HG02885 (cell line): Measurements from ENCODE around the gene ZNF214.

Experiments used
- ATAC-seq: cut with Tn5 transposase; IDR thresholded peaks from one replicate; pipeline ENCODE4 v1.9.1; 2021; ENCODE audit warnings: mild to moderate bottlenecking; ENCODE audit not compliant: unreplicated experiment, poor library complexity

ZNF214 gene

DNA sequence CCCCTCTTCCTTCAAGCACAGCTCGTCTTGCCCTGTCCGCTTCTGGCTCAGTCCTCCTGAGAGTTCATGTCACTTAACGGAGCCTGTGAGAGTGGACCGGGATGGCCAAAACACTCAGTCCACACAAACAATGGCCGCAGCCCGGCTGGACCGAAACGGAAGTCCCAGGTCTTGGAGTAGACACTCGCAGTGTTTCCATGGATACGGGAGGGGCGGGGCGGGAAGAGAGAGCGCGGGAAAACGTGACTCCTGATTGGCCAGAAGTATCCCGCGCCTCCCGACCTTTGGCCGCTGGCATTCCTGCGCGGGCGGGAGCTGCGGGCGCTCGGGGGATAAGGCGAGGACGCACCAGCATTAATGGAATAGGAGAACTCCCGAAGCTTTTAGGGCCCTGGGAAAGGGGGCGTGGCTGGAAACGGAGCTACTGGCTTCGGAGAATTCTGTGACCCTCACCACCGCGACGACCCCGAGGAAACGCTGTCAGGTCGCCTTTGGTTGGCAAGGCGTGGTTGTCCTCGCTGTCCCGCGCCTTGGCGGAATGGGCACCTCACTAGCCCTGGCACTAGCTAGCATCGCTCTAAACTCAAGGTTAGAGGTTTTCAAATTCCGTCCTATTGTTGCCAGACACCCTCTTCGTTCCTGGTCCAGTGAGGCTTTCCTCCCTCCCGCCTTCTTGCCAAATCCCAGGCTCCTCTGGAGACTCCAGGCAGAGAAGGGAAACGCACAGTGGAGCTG lies at the start of gene ZNF214, which contains the start of gene NLRP14:
TSS of gene ZNF214 (minus strand) at position 164 of the 735 bp plus-strand sequence. CDS start 17,511 bp downstream, outside the sequence.
TSS of gene NLRP14 (plus strand) at position 297 of the 735 bp plus-strand sequence. CDS start 18,108 bp downstream, outside the sequence.
- peak; percentile 50 for ATAC-seq

DNA sequence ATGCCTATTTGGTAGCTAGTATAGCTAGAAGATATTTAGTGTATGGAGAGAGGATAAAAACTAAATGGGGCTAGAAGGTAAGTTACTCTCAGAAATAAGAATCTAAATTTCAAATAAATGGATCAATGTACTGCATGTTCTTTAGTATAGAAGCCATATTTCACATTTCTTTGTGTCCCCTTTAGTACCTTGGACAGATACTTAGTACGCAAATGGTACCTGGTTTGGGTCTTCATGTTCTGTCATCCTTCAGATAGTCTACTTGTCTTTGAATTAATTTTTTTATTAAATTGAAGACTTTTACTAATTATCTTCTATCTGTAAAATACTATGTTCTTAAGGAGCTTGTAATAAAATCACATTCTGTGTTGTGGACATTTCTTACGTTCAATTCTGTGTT lies 42.4 kb upstream of the ZNF214 start:
- ATAC-seq: no peak

DNA sequence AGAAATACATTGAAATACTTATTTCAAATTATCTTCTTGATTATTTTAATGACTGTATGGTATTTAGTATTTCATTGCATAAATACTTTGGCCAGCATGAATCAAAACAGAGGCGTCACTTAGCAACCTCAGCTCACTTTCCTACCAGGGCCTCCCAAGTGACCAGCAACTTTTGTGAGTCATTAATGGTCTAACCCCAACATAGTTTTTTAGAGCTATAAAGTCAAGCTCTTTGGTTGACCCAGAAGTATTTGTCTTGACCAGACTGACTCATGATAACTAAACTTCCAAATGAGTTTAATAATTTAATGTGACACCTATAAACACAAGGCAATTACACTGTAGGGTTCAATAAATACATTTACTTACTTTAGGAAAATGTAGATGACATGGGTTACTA lies 40.7 kb upstream of the ZNF214 start:
- no peak for ATAC-seq

GRCh38 chr11:7057641-7058040 lies 37.5 kb upstream of the ZNF214 start:
- ATAC-seq: no peak

GRCh38 chr11:7056828-7057513 lies 36.8 kb upstream of the ZNF214 start:
- ATAC-seq: peak; percentile 44

- peak; percentile 93 for ATAC-seq
These were observed 30.0 kb upstream of the ZNF214 start for GRCh38 chr11:7050191-7050590.

- ATAC-seq: no peak
These were observed 26.5 kb upstream of the ZNF214 start for GRCh38 chr11:7046474-7047175.

GRCh38 chr11:7034019-7034418 lies 13.9 kb upstream of the ZNF214 start:
- no peak for ATAC-seq

DNA sequence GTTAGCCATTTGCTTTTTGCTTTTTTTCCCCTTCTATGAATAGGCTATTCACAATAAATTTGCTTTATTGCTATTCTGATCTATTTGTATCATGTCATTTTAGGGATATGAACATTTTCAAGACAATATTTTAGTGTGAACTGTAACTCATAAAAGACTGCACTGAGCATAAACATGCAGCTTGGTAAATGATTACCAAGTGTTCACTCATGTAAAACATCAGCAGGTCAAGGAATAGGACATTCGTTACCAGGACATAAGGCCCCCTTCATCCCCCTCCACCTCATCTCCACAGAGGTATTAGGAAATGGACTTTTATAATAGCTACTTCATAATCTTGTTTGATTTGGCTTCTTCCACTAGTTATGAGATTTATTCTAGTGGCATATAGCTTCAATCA lies 12.5 kb upstream of the ZNF214 start:
- ATAC-seq: no peak

DNA sequence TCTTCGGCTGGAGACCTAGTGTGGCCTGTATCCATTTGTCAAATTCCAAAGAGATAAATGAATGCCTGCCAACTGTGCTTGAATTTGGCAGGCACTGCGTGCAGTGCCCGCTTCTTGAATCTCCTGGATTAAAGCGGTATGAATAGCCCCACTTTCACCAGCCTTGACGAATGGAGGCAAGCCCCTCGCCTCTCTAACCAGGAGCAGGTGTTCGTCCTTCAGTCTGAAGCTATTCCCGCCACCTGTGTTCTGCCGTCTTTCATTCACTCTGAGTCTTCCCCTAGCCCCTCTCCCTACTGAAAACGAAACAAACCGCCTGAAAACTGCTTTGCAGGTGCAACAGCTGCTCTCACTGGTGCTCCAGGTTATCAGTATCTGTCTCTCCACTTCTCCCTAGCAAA lies 11.3 kb upstream of the ZNF214 start:
- ATAC-seq: no peak

DNA sequence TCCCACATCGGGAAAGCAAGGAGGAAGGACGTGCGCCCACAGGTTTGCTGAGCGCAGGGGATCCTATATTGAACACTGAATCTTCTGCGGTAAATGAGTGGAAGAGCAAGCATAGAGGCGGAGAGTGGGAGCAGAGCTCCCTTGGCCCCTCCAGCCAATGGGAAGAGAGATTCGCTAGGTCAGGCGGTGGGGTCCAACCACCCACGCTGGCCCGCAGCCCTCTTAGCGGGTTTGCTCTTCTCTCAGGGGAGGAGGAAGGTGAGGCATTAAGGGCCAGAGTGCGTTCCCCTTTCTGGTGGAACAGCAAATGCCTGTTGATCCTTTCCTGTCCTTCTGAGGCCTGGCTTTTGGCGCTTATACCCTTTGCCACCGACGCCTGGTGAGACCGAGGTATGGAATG lies 10.7 kb upstream of the ZNF214 start:
- ATAC-seq: no peak

- no peak for ATAC-seq
These were observed 8.0 kb upstream of the ZNF214 start for GRCh38 chr11:7028141-7028540.

DNA sequence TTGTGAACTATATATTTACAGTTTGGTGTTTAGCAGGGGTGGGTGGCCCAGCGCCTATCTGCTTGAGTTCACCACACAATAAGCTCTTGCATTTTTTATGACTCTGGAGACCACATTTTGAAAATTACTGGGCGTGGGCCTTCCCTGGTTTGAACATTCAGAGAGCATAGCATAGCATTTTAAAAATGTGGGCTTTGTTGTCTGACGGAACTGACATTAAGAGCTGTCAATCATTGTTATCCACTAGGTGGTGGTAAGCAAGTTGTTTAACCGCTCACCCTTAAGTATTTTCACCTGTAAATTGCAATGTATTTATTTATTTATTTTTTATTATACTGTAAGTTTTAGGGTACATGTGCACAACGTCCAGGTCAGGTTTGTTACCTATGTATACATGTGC lies 1.2 kb upstream of the ZNF214 start:
- no peak for ATAC-seq

- peak; percentile 40 for ATAC-seq
These were observed 505 bp downstream of the ZNF214 start for GRCh38 chr11:7019500-7020182.

GRCh38 chr11:7016011-7016410 lies 4.1 kb downstream of the ZNF214 start:
- ATAC-seq: no peak

GRCh38 chr11:7014118-7014517 lies 6.0 kb downstream of the ZNF214 start:
- no peak for ATAC-seq

DNA sequence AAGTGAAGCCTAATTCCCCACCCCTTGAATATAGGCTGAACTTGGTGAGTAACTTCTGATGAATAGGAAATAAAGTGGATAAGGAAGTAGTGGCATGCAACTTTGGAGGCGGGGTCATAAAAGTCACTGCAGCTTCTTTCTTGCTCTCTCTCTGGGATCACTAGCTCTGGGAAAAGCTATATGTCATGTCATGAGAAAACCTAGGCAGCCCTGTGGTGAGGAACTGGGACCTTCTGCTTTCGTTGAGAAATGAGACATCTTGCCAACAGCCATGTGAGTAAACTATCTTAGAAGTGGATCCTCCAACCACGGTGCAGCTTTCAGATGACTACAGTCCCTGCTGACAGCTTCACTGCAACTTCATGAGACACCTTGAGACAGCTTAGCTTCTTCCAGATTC lies 15.7 kb downstream of the ZNF214 start:
- ATAC-seq: peak; percentile 89

DNA sequence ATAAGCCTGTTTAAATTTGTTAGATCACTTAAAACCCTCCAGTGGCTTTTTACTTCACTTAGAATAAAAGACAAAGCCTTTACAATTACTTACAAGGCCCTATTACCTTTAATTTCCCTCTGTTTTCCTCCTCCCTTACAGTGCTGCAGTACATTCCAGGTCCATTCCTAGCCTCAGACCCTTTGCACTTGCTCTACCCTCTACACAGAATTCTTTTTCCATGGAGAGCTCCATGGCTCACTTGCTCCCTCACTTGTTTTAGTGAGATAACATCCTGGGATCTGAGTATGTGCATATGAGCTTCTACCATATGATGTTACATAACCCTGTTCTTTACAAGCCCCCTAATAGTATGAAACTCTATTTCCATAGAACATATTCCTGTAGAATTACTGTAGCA lies 24.4 kb downstream of the ZNF214 start:
- ATAC-seq: no peak

GRCh38 chr11:6992457-6993417 lies 27.4 kb downstream of the ZNF214 start:
- ATAC-seq: no peak
